Lower lobe of right lung (tissue), 2 donors: Measurements from ENCODE around the gene RNU7-1. TPM values are rescaled to one million over a fixed set of nuclear protein-coding genes. Genes with fewer than 3 reads are reported as not detected.

Experiments
- ATAC-seq, 2 donors: fragments of 200-7000 bp; cut with Tn5 transposase; one replicate each; pipeline ENCODE4 v1.9.1; 2020 to 2022; ENCODE audit warnings: mild to moderate bottlenecking in 2 of 2, moderate library complexity in 2 of 2
- DNase-seq: peaks from one replicate; pipeline ENCODE4 v3.0.0-alpha.2; 2020
- H3K27ac ChIP-seq: fragments of 200-600 bp; one replicate; pipeline ENCODE4 v1.8.0; 2022
- H3K27me3 ChIP-seq: fragments of 200-600 bp; one replicate; pipeline ENCODE4 v1.8.0; 2022; ENCODE audit warnings: low read depth
- H3K36me3 ChIP-seq: fragments of 200-600 bp; one replicate; pipeline ENCODE4 v1.8.0; 2022; ENCODE audit warnings: mild to moderate bottlenecking
- H3K4me1 ChIP-seq: fragments of 200-600 bp; one replicate; pipeline ENCODE4 v1.8.0; 2022
- H3K4me3 ChIP-seq: fragments of 200-600 bp; one replicate; pipeline ENCODE4 v1.8.0; 2022; ENCODE audit warnings: mild to moderate bottlenecking
- H3K9me3 ChIP-seq: fragments of 200-600 bp; one replicate; pipeline ENCODE4 v1.8.0; 2022
- intact Hi-C: fragments of 100-400 bp; cut with DNase I; formaldehyde crosslinking; loops from one replicate; pipeline ENCODE4 v1.11.0; 2022
- total RNA-seq: library from RNA; stranded (reverse); fragmentation: NEBNext Ultra II Directional; extraction: Animal tissue kit (Norgen Biotek cat#: 25700); gene quantifications from one replicate; pipeline ENCODE4 v1.2.1, GENCODE V29; 2021
- TF ChIP-seq, protein P1 (sequence below): fragments of 200-600 bp; IDR thresholded peaks from one replicate; pipeline ENCODE4 v1.8.0; 2022; ENCODE audit warnings: antibody characterized with exemption, mild to moderate bottlenecking
- donor health status: DM: no; HTN: yes; CAD: no; lungs with severe emphysema.

The RNU7-1 gene
- total RNA-seq, 1 donor from 2014 or later, result not detected

DNA sequence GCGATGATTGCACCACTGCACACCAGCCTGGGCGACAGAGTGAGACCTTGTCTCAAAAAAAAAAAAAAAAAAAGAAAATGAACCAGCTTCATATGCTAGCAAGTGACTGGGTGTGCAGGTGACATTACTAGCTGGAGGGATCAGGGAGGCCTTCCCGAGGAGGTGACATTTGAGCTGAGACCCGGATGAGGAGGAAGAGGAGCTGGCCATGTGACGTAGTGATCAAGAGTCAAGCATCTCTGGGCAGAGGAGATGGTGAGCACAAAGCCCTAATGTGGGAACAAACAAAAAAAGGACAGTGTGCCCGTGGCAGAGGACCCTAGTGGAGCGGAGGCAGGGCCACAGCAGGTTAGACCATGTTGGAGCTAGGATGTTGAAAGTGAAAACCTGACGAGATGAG lies 4.0 kb downstream of the RNU7-1 start:
- TF ChIP-seq, protein P1, sequence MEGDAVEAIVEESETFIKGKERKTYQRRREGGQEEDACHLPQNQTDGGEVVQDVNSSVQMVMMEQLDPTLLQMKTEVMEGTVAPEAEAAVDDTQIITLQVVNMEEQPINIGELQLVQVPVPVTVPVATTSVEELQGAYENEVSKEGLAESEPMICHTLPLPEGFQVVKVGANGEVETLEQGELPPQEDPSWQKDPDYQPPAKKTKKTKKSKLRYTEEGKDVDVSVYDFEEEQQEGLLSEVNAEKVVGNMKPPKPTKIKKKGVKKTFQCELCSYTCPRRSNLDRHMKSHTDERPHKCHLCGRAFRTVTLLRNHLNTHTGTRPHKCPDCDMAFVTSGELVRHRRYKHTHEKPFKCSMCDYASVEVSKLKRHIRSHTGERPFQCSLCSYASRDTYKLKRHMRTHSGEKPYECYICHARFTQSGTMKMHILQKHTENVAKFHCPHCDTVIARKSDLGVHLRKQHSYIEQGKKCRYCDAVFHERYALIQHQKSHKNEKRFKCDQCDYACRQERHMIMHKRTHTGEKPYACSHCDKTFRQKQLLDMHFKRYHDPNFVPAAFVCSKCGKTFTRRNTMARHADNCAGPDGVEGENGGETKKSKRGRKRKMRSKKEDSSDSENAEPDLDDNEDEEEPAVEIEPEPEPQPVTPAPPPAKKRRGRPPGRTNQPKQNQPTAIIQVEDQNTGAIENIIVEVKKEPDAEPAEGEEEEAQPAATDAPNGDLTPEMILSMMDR, result no peak
- Histone ChIP-seq H3K27me3 (no peaks in the 10 kb centered on the region), H3K27ac (no peak overlapping the region), H3K9me3 (no peaks in the 10 kb centered on the region), H3K4me1 (peaks cover 55% of the 10 kb centered on the region), H3K4me3 (no peak overlapping the region), H3K36me3 (peaks cover 14% of the 10 kb centered on the region)
- peak; percentile 29 for DNase-seq
- no peak for ATAC-seq
- intact Hi-C loops, result no loop called here

DNA sequence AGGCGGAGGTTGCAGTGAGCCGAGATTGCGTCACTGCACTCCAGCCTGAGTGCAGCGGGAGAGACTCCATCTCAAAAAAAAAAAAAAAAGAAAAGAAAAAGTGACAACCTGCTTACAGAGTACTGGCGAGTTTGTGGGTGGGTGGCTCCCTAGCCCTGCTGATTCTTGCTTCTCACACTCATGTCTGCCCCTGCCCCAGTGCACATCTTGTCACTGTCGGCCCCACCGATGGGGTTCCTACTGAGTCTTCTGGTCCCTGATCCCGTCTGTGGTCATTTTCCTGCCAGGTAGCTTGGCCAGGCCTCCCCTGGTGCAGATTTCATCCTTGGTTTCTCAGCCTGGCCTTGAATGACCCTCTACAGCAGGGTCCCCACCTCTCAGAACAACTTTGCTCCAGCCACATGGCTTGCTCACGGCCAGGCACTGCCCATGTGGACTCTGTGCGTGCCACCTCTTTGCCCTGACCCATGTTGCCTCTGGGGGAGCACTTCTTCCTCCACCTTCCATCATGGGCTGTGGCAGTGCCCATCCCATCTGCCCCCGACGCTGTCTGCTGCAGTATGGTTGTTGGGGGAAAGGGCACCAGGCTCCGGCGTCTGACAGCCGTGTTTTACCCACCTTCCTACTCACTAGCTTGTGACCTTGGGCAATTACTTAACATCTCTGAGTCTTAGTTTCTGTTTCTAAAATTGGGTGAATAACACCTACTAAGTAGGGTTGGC lies 5.4 kb downstream of the RNU7-1 start:
- TF ChIP-seq, protein P1, result peak; percentile 35
- intact Hi-C loops, result no loop called here
- no peaks in the 10 kb centered on the region for H3K9me3 ChIP-seq
- H3K4me3 ChIP-seq, result no peak overlapping the region
- no peak for ATAC-seq
- H3K27me3 ChIP-seq, result no peaks in the 10 kb centered on the region
- peaks cover 54% of the 10 kb centered on the region for H3K4me1 ChIP-seq
- H3K27ac ChIP-seq, result peak overlapping the region; percentile 53
- peak; percentile 78 for DNase-seq
- H3K36me3 ChIP-seq, result peaks cover 17% of the 10 kb centered on the region

DNA sequence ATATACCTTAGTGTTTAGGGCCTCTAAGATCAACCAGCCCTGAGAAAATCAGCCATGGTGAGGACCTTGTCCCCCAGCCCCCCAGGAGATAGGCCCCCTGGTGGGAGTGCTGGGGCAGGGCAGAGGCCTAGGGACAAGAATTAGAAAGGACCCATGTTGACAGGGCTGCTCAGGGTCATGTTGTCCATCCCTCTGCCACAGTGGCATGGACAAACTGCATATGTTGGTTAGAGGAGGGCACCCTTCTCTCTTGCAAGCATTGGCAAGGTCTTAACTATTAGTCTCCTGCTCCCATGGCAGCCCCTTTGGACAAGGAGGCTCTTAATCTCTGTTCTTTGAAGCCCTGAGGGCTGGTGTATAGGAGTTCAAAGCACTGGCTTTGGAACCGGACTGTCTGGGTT lies 6.8 kb downstream of the RNU7-1 start:
- Histone ChIP-seq H3K27me3 (no peaks in the 10 kb centered on the region), H3K4me3 (peak overlapping the region; percentile 65), H3K9me3 (no peaks in the 10 kb centered on the region), H3K4me1 (peaks cover 59% of the 10 kb centered on the region), H3K27ac (peak overlapping the region; percentile 79), H3K36me3 (peaks cover 24% of the 10 kb centered on the region)
- no peak for ATAC-seq
- intact Hi-C loops, result no loop called here
- TF ChIP-seq, protein P1, result peak; percentile 32
- DNase-seq, result peak; percentile 28

DNA sequence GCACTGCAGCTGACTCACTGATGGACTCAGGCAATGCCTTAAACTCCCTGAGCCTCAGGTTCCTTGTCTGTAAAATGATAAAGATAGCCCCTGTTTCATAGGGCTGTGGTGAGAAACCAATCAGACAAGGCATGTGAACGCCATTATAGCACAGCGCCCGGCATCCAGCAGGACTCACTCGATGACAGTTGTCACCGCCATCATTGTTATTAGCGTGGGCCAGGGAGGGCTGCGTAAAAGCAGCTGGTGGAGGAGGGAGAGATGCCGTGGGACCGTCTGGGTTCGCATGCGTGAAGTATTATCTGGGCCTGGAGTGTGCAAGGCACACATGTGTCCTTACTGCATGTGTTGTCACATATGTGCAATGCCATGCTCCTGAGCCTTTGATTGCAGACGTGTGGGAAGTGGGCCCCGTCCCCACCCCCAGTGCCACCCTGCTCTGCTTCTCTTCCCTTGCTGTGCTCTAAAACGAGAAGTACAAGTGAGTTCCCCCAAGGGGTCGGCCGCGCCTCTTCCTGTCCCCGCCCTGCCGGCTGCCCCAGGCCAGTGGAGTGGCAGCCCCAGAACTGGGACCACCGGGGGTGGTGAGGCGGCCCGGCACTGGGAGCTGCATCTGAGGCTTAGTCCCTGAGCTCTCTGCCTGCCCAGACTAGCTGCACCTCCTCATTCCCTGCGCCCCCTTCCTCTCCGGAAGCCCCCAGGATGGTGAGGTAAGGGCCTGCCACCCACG lies 7.4 kb downstream of the RNU7-1 start, which contains the start of gene PTPN6:
Gene PTPN6 (plus strand): TSS at position 546 of the 730 bp plus-strand sequence. CDS start 157 bp downstream, at position 703.
- ATAC-seq, result peak; percentile 37 to 67
- intact Hi-C loops, result no loop called here

DNA sequence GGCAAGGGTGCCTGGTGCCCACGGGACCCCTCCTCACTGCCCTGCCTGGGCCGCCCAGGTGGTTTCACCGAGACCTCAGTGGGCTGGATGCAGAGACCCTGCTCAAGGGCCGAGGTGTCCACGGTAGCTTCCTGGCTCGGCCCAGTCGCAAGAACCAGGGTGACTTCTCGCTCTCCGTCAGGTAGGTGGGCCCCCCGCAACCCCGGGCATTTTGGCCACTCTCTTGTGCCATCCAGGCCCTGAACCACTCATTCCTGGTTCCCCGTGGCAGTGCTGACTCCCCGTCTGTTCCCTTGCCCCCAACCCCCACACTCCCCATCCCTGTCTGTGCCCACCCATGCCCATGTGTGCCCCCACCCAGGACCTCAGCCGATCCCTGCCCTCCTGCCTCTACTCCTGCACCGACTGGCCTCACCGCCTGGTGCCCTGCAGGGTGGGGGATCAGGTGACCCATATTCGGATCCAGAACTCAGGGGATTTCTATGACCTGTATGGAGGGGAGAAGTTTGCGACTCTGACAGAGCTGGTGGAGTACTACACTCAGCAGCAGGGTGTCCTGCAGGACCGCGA lies 8.0 kb downstream of the RNU7-1 start:
- TF ChIP-seq, protein P1, result no peak
- Histone ChIP-seq H3K36me3 (peaks cover 27% of the 10 kb centered on the region), H3K9me3 (no peaks in the 10 kb centered on the region), H3K4me3 (peak overlapping the region; percentile 65), H3K27me3 (no peaks in the 10 kb centered on the region), H3K27ac (peak overlapping the region; percentile 79), H3K4me1 (peaks cover 60% of the 10 kb centered on the region)
- no peak for DNase-seq
- intact Hi-C loops, result no loop called here
- ATAC-seq, result no peak

More for the DNA sequence above, 7.4 kb downstream of the RNU7-1 start, which contains the start of gene PTPN6:
- Histone ChIP-seq H3K27ac (peak within 1 kb of the TSS; percentile 79), H3K36me3 (peaks cover 24% of the 10 kb centered on the region), H3K27me3 (no peaks in the 10 kb centered on the region), H3K4me1 (peaks cover 58% of the 10 kb centered on the region), H3K4me3 (peak within 1 kb of the TSS; percentile 65), H3K9me3 (no peaks in the 10 kb centered on the region)
- DNase-seq, result peak; percentile 92
- TF ChIP-seq, protein P1, result no peak
